IPS-18c (cell line): ENCODE data around the gene POLA2.

ENCODE experiments used
- H3K4me3 ChIP-seq: 2 replicates; pipeline ENCODE4 v1.7.0; 2013; ENCODE audit warnings: low read depth, mild to moderate bottlenecking, low read length, moderate library complexity; ENCODE audit not compliant: insufficient read depth
- H3K9me3 ChIP-seq: one replicate; pipeline ENCODE4 v1.6.1; 2013; ENCODE audit warnings: mild to moderate bottlenecking, low read length, moderate library complexity; ENCODE audit not compliant: control insufficient read depth, insufficient read depth

POLA2 gene

DNA sequence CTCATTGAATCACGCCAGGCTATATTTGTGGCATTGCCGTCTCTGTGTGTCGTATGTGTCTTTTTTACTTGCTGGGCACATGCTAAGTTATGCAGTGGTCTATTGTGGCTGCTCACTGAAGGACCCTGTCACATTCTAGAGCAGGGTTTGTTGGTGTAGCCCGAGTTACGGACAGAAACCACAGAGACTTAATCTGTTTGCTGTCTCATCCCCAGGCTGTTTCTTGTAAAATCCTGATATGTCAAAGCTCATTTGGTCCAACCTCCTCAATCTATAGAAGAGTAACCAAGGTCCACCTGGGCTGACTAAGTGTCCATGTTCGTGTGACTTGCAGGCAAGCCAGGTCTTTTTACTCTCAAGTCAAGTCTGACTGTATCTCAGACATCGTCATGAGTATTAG, 76.9 kb downstream of the POLA2 start:
- H3K4me3 ChIP-seq: no peak overlapping the region

GRCh38 chr11:65340226-65340625, 78.5 kb downstream of the POLA2 start:
- Histone ChIP-seq H3K4me3 (no peak overlapping the region), H3K9me3 (no peaks in the 10 kb centered on the region)

More for the DNA sequence above, 76.9 kb downstream of the POLA2 start:
- no peaks in the 10 kb centered on the region for H3K9me3 ChIP-seq

GRCh38 chr11:65341856-65342255, 80.1 kb downstream of the POLA2 start:
- Histone ChIP-seq H3K4me3 (no peak overlapping the region), H3K9me3 (no peaks in the 10 kb centered on the region)
